Kidney capillary endothelial cell (primary cell): ENCODE measurements around the gene SERPINB1.
"Not testable (repeated sequence)": the region's sequence is repeated elsewhere in the genome, so short reads cannot be mapped to it uniquely, and the experiment has no call there.

ENCODE experiments used
- DNase-seq: peaks from one replicate; pipeline ENCODE4 v3.0.0-alpha.2; 2018; ENCODE audit warnings: low spot score

The SERPINB1 gene

DNA sequence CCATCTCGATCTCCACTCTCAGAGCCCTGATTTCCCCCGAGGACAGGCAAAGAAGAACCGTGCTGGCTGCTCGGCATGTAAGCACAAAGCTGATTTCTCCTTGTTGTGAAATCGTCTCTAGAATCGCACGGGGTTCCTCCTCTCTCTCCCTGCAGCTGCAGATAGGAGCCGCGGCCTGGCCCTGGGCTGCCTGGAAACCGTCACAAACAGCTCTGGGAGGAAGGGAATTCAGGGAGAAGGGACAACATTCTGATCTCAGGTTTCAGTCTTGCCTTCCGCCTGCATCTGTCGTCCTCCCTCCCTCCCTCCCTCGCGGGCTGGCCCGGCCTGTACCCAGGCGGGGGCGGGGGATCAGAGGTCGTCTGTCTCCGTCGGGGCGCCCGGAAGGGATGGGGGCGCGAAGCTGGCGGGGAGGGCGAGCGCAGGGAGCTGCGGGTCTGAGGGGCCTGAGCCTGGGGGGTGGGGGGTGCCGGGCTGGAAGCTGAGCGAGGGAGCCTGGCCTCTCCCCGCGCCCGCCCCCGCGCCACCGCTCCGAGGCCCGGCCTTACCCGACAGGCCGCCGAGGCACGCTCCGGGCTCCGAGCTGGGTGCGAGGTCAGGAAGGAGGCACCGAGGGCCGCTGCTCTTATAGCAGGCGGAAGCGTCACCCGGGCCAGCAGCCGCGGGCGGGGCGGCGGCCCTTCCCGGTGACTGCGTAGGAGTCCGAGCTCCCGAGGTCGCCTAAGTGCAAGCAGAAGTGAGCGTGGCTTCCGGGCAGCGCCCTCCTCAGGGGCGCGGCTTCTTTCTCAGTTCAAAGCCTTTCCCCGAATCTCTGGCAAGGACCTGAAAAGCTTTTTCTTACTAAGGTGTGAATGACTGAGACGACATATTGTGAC lies at the start of gene SERPINB1:
Gene SERPINB1, minus strand, starts transcription at position 600 of the 875 bp plus-strand sequence. CDS start 1,277 bp downstream, outside the sequence.
- peak; percentile 63 for DNase-seq

GRCh38 chr6:2890976-2891767 lies 49.5 kb upstream of the SERPINB1 start:
- DNase-seq, result no peak

DNA sequence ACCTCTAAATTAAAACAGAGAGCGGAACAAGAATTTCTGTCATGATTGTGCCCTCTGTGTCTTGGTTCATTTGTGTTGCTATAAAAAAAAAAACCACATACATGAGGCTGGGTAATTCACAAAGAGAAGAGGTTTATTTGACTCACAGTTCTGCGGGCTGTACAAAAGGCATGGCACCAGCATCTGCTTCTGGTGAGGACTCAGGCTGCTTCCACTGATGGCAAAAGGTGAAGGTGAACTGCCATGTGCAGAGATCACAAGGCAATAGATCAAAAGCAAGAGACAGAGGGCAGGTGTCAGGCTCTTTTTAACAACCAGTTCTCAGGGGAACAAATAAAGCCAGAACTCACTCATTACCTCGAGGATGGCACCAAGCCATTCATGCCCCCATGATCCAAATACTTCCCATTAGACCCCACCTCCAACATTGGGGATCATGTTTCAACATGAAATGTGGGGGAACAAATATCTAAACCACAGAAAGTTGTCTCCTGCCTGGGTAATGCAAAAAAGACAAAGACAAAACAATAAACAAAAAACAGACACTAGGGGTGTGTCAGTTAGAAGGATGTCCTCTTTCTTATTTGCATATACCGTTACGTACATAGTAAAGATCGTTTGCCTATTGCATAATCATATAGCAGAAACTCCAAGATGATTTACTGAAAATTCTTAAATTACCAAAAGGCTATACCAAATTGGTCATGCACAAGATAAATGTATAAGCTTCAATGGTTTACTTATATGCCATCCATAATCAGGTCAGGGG lies 44.5 kb upstream of the SERPINB1 start:
- DNase-seq, result no peak

DNA sequence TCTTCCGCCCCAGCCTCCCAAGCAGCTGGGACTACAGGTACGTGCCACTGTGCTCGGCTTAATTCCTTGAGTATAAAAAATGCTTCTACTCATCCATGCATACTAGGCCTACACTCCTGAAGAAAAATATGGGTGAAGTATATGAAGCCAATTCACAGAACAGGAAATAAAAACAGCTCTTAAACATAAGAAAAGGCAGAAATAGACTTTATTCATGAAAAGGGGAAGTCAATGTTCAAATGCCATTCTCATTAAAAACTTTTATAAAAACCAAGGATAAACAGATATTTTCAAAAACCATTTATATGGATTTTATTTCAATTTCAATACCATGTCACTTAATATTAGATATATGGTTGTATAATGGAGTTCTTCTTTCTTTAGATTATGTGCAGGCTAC lies 43.1 kb upstream of the SERPINB1 start:
- DNase-seq, result no peak

GRCh38 chr6:2883673-2884072 lies 42.0 kb upstream of the SERPINB1 start:
- DNase-seq, result no peak

GRCh38 chr6:2881423-2881822 lies 39.8 kb upstream of the SERPINB1 start:
- no peak for DNase-seq

DNA sequence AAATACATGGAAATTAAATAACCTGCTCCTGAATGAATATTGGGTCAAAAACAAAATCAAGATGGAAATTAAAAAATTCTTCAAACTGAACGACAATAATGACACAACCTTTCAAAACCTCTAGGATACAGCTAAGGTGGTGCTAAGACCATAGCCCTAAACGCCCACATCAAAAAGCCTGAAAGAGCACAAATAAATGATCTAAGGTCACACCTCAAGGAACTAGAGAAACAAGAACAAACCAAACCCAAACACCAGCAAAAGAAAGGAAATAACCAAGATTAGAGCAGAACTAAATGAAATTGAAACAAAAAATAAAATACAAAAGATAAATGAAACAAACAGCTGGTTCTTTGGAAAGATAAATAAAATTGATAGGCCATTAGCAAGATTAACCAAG lies 38.5 kb upstream of the SERPINB1 start:
- DNase-seq, result not testable (repeated sequence)

DNA sequence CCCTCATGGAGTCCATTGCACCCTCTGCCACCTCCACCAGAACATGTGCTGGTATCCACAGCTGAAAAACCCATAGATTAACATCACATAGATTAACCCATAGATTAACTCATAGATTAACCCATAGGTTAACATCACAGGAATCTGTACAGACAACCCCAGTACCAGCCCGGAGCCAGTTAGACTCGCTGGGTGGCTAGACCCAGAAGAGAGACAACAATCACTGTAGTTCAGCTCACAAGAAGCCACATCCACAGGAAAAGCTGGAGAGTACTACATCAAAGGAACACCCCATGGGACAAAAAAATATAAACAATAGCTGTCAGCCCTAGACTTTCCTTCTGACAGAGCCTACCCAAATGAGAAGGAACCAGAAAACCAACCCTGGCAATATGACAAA lies 36.3 kb upstream of the SERPINB1 start:
- DNase-seq, result no peak

DNA sequence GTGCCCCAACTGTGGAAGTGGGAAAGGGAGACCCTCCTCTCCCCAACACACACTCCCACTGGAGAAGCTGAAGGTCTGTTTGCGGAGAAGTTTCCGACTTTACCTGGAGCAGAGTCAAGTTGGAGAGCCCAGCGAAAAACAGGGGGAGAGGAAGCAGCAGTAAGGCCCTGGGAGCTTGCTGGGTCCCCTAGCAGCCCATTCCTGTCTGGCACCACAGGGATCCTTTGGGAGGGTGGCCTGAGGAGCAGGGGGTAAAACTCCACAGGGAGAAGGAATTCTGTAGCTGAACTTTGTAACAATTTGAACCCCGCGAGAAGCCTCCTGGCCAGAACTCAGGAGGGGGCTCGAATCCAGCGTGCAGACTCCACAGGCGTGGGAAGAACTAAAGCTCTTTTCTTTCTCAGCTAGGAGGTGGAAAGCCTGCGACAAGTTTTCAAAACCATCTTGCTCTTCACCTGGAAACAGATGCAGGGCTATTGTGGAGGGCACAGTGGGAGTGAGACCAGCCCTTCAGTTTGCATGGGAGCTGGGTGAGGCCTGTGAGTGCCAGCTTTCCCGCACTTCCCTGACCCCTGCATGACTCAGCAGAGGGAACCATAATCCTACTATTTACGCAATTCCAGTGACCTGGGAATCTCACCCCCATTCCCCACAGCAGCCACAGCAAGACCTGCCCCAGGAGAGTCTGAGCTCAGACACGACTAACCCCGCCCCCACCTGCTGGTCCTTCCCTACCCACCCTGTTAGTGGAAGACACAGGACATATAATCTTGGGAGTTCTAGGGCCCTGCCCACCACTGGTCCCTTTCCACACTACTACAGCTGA lies 35.6 kb upstream of the SERPINB1 start:
- DNase-seq, result no peak

GRCh38 chr6:2876210-2877056 lies 34.8 kb upstream of the SERPINB1 start:
- DNase-seq, result peak; percentile 98

DNA sequence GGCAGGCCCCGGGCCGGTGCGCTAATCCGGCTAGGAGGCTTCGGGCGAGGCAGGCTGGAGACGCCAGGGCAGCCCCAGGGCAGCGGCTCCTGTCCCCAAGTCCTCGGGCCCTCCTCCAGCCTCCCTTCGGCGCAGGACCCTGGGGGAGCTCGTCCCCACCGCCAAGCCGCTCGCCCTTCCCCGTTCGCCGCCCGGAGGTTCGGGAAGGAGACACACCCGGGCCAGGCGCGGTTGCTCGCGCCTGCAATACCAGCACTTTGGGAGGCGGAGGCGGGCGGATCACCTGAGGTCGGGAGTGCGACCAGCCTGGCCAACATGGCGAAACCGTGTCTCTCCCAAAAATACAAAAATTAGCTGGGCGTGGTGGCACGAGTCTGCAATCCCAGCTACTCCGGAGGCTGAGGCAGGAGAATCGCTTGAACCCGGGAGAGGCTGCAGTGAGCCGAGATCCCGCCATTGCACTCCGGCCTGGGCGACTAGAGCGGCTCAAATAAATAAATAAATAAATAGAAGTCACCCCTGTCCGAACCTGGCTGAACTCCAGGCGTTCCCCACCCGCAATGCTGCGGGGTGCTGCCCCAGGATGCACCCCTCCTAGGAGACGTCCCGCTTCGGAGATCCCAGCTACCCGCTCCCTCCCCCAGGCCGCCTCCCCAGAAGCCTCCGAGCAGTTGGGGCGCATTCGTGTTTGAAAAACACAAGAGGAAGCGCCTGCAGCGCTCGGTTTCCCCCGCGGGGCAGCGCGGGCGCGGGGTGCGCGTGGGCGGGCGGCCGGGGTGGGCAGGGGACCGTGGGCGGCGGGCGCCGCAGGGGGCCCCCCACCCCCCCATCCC lies 33.9 kb upstream of the SERPINB1 start:
- no peak for DNase-seq

DNA sequence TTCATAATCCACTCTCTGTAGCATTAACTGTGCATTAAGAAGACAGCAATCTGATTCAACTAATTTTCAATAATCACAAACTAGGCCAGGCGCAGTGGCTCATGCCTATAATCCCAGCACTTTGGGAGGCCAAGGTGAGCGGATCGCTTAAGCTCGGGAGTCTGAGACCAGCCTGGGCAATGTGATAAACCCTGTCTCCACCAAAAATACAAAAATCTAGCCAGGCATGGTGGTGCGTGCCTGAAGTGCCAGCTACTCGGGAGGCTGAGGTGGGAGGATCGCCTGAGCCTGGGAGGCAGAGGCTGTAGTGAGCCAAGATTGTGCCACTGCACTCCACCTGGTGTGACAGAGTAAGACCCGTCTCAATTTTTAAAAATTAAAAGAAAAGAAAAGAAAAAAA lies 32.0 kb upstream of the SERPINB1 start:
- no peak for DNase-seq

DNA sequence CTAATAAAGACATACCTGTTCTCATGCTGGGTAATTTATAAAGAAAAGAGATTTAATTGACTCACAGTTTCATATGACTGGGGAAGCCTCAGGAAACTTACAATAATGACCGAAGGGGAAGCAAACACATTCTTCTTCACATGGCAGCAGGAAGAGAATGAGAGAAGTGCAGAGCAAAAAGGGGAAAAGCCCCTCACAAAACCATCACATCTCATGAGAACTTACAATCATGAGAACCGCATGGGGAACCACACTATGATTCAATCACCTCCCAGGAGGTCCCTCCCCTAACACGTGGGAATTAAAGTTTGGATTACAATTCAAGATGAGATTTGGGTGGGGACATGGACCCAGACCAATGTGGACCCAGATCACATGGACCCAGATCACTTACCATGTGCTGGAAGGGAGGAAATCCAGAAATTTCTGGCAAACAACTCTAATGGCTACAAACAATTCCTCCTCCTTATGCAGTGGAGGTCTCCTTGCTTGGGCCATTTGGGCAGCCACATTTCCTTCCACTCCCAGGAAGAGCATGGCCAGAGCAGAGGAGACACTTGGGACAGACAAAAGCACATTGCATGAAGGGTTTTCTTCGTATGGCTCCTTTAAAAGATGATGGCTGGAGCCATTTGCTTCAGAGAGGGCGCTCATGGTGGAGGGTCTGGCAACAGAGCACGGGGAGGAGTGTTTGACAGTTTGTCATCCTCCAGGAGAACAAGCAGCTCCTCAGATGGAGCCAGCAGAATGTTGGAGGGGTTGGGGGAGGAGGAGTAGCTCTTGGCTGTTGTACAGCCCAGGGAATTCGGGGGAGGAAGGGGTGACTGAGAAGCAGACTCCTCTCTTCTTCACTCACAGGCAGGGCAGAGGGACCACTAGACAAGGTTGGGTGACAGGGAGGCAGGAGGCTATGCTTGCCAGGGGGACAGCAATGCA lies 31.0 kb upstream of the SERPINB1 start:
- no peak for DNase-seq

DNA sequence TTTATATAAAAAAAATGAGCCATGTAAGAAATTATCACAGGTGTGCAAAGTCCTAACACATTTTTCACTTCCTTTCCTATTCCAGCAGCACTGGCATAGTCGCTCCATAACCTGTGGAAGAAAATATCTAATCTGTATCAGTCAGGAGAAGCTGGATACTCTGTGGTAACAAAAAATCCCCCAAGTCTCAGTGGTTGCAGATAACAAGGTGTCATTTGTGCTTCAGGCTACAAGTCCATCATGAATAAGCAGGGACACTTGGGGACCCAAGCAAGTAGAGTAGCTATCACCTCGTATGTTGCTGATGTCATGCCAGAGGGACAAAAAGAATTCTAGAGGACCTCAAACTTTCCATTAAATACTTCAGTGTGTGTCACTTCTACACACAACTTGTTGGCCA lies 30.3 kb upstream of the SERPINB1 start:
- DNase-seq, result no peak

- no peak for DNase-seq
These were observed 29.4 kb upstream of the SERPINB1 start for GRCh38 chr6:2871102-2871501.

GRCh38 chr6:2870046-2870636 lies 28.5 kb upstream of the SERPINB1 start:
- DNase-seq, result no peak

GRCh38 chr6:2868637-2869036 lies 27.0 kb upstream of the SERPINB1 start:
- no peak for DNase-seq
